Measurements from ENCODE around the gene VAMP2.
A peak's percentile ranks its signal among the peaks of the same experiment; 100 is the strongest.
"Not testable (repeated sequence)": the region's sequence is repeated elsewhere in the genome, so short reads cannot be mapped to it uniquely, and the experiment has no call there.

VAMP2 gene

GRCh38 chr17:8175795-8176196 is 13.0 kb upstream of the VAMP2 start:
- no peak for DNase-seq

DNA sequence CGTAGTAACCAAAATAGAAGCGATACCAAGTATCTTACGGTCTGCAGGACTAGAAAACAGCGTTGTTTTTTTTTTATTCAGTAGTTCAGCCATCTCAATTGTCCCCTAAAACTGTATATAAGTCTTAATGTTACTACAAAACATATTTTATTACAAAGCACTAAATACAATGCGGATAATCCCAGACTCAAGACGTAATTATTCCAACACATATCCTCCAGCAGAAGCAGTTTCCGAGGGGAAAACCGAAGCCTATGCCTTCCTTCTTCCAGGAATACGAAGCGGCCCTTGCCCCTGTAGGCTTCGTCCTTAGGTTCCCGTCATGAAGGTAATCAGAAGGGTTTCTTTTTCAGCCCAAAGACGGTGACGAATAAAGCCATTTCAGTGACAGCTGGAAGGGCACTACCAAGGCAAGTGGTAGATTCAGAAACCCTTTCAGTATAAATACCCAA is 11.1 kb upstream of the VAMP2 start:
- no peak for DNase-seq

- peak; percentile 92 for DNase-seq
Observed at GRCh38 chr17:8173056-8173870, 10.5 kb upstream of the VAMP2 start.

DNA sequence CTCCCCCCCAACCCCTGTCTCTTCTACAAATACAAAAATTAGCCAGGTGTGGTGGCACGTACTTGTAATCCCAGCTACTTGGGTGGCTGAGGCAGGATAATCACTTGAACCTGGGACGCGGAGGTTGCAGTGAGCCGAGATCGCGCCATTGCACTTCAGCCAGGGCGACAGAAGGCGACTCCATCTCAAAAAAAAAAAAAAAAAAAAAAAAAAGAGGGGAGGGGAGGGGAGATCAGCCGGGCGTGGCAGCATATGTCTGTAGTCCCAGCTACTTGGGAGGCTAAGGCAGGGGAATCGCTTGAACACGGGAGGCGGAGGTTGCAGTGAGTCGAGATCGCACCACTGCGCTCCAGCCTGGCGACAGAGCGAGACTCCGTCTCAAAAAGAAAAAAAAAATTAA is 7.4 kb upstream of the VAMP2 start:
- DNase-seq, result not testable (repeated sequence)

- no peak for DNase-seq
Observed at GRCh38 chr17:8167526-8167925, 4.8 kb upstream of the VAMP2 start.

DNA sequence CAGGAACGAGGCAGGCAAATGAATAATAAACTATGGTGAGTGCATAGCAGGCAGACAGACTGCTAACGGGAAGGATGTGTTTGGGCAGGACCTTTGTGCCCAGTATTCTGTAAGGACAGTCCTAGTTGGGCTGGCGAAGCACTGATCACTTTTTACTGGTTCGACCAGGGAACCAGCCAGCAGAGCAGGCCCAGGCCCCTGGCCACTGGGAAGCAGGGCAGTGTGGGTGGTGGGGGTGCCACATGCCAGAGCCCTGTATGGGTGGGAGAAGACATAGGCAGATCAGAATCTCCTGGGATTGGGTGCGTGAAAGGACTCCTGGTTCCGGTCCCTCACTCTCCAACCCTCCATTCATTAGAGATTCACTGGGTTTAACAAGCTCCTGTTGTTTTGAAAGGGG is 4.0 kb upstream of the VAMP2 start:
- DNase-seq, result no peak

- DNase-seq, result no peak
Observed at GRCh38 chr17:8164815-8165131, 2.0 kb upstream of the VAMP2 start.

DNA sequence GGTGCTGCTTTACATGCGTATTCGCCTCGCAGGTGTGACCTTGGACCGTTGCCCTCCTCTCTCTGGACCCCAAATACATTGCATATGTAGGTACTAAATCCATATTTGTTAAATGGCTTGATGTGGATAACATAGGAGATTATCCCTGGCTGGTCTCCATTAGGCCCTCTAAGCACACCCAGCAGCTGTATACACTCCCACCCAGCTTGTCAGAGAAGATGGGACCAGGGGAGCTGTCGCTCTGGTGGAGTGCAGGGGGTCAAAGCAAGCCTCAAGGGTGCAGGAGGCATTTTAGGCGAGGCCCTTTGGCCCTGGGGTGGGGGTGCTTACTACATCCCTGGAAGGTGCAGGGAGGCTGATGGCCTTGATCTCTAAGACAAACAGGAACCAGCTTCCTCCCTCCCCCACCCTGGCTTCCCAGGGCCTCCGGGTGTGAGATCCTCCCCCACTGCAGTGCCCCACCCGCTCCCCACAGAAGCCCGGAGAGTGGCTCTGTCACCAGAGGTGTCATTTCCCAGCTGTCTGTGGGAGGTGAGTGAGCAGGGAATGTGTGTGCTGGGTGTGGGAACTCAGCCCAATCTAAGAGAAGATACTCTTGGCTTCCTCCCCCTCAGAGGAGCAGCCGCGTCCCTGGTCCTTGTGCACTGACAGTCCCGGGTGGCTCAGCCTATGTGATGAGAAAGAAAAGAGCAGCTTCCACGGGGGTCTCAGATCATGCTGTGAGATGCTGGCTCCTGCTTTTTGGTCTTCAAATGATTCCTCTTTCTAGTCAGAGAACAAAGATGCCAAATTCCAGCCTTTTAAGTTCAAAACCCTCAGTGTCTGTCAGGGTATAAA is 1.4 kb upstream of the VAMP2 start:
- DNase-seq, result no peak

DNA sequence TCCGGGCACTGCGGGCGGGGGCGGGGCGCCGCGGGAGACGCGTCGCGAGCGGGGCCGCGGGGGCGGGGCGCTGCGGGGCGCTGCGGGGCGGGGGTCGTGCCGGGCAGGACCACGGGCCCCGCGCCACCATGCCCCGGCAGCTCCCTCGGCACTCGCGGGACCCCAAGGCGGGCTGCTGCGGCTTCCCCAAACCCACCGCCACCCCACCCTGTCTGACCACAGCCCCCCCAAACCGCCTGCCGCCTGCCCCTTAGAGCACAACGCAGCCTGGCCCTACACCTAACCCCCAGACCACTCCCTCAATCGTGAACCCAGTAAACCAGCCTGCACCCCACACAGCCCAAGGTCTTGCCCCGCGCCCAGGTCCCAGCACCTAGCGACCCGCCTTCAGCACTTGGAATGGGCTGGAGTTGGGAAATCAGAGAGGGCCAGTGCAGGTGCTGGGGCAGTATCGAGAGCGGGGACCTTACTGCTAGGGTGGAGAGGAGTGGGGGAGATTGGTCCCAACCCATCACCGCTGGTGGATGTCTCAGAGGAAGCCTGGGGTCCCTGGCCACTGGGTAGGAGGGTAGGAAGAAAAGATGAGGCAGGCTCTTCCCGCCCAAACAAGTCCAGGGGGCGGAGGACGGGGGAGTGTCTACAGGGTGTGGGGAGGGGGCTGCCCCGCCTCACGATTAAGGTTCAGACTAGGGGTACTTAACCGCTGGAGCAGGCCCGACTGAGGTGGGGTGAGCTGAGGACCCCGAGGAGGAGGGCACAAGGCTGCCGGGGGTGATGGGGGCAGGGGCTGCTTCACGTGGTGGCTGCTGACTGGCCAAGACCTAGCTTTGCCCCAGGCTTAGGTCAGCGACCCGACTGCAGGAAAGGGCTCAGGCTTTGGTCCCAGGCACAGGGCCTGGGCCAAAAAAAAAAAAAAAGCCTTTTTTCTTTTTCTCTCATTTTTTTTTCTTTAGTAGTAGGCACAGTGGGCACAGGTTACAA is 539 bp upstream of the VAMP2 start:
- no peak for DNase-seq

DNA sequence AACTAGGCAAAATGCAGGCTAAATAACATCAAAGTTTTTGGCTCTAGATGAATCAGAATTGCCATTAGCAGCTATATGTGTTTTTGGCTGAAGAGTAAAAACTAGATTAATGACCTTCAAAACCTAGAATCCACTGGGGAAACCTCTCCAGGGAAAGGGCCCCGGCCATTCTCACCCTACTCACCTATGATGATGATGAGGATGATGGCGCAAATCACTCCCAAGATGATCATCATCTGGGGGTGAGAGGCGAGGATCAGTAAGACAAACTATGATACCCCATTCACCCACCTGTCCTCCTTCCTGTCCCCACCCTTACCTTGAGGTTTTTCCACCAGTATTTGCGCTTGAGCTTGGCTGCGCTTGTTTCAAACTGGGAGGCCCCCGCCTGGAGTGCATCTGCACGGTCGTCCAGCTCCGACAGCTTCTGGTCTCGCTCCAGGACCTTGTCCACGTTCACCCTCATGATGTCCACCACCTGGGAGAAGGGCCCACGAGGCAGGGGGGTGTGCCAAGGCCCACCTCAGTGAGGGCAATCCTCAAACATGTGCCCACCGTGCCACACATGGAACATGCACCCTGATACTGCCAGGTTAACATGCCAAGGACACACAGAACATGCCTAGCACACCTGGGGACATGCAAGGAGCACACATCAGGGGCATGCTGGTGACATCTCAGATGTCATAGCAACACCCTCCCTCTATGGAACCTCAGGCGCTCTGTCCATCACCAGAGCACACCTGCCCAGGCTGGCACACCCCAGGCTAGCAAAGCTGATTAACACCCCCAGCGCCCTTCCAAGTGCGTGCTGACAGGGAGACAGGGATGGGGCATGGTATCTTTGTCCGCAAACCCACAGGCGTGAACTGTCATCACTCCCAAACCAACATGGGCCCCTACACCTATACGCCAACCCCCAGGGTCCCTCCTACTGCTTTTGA is 1.2 kb downstream of the VAMP2 start:
- no peak for DNase-seq

DNA sequence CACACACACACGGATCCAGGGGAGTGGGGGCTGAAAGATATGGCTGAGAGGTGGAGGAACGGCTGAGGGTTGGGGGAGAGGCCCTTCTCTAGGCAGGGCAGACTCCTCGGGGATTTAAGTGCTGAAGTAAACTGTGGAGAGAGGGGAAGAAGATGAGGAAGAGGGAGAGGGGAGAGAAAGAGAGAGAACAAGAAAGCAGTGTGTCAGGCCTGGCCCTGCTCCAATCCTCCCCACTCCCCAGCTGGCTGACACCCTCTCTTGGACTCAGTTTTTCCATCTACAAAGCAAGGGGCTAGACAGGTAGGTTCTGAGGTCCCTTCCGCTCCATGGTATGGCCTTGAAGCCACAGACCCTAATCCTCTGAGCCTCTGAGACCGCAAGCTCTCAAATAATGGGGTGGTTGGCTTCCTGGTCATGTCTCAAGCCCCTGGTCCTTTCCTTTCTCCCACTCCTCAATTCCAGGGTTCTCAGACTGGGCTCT is 2.0 kb downstream of the VAMP2 start:
- no peak for DNase-seq

DNA sequence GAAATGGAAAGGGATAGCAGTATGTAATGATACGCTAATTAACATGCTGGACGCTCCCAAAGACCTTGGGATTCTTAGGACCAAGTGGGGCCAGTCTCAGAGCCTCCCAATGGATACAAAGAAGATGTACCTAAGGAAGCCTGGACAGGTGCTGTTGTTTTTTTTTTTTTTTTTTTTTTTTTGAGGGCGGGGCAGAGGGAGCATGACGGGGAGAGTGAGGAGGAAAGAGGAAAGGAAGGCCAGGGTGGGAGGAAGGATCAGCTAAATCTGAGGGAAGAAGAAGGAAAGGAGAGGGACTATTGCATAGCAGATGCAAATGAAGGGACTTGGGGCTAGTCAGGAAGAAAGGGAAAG is 2.5 kb downstream of the VAMP2 start:
- no peak for DNase-seq

- no peak for DNase-seq
Observed at GRCh38 chr17:8159459-8160223, 3.1 kb downstream of the VAMP2 start.

GRCh38 chr17:8159032-8159400 is 3.7 kb downstream of the VAMP2 start:
- DNase-seq, result no peak

DNA sequence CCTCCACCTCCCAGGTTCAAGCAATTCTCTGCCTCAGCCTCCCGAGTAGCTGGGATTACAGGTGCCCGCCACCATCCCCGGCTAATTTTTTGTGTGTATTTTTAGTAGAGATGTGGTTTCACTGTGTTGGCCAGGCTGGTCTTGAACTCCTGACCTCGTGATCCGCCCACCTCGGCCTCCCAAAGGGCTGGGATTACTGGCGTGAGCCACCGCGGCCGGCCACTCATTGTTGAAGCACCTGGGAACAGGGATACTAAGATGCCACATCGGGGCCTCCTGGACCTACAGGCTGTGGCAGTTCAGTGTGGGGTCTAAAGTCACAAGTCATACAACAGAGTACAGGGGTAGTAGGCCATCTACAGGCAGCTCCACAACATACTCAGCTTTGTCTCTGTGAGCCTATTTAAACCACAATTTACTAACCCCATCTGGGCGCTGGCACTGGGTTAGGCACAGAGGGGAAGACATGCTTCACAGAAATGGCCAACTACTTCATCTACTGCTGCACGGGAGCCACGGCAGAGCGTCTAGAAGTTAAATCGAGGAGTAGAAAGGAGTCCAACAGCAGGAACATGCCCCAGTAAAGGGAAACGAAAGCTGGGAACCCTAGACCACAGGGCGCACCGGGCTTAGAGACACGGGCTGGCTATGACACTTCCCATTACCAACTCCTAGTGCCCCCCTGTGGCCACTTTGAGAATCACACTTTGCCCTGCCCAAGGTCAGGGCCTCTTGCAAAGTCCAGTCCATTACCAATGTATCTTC is 4.3 kb downstream of the VAMP2 start:
- peak; percentile 15 for DNase-seq

- peak; percentile 96 for DNase-seq
Observed at GRCh38 chr17:8156246-8156992, 6.3 kb downstream of the VAMP2 start.

GRCh38 chr17:8155996-8156245 is 6.8 kb downstream of the VAMP2 start:
- no peak for DNase-seq

DNA sequence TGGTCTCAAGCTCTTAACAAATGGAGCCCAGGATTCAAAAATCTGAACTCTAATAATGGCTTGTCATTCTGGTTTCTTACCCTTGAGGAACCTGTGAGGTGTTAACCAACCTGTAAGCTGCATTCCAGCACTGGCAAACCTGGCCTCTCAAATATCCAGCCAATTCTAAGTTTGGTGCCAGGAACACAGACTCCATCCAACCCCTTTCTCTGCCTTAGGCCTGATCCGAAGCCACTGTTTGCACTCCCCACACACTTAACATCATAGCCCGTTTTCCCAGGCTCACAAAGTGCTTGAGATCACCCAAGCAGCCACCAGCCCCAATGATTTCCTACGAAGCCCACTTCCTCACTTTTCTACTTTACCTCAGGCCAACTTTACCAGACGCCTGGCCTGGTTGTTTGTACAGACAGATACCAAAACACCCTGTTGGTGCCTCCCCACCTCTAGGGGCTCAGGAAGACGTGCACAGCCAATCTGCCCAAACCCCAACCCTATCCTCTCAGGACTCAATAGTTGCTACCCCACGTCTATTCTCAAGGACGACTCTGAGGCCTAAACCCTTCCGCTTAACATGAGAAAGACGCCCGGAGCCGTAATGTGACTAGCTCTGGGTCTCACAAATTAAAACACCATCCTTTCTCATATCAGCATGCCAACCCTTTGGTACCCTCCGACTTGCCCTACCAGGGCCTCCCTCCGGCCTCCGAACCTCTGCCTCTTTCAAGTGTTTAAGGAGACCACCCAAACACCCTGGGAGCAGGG is 7.3 kb downstream of the VAMP2 start:
- DNase-seq, result no peak

DNA sequence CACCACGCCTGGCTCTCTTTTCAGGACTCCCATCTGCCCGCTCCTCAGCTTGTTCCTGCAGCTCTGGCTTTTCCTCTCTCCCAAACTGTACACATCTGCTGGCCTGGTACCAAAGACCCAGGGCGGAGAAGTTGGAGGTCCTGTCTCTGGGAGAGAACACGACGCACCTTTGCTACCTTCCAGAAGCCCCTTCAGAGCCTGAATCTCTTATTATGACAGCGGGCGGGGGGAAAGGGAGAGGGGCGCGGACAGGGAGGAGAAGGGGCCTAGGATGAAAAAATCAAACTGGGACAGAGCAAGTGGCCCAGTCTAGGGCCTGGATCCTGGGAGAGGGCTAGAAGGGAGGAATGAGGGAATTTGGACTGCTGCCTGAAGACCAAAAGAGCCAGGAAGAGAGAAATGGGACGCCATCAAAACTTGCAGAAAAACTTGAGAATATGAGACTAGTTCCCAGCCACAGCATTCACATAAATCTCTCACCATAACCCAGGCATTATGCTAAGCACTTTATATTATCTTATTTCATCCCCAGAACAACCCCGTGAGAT is 8.1 kb downstream of the VAMP2 start:
- no peak for DNase-seq

Measured in NCI-H526 treated with DMSO at 0.1 percent for 48 hours (cell line).